CD14-positive monocyte (primary cell): ENCODE results near the gene PDLIM5. TPM values are rescaled to one million over a fixed set of nuclear protein-coding genes. Genes with fewer than 3 reads are reported as not detected.
A peak's percentile ranks its signal among the peaks of the same experiment; 100 is the strongest.

Experiments
- DNase-seq, 3 donors: peaks; one replicate each; pipeline ENCODE4 v3.0.0-alpha.2; 2011 to 2022
- H2AFZ ChIP-seq: 2 replicates; pipeline ENCODE4 v1.6.0; 2012; ENCODE audit warnings: mild to moderate bottlenecking, low read depth, low read length, inconsistent platforms; ENCODE audit not compliant: insufficient read depth, poor library complexity, severe bottlenecking
- H3K27ac ChIP-seq, 2 donors: 1 replicate in 1 of 2; 2 replicates in 1 of 2; pipeline ENCODE4 v1.5.1; 2012 to 2013; ENCODE audit warnings: low read length in 2 of 2, control low read depth in 1 of 2, inconsistent platforms in 1 of 2, low read depth in 1 of 2, mild to moderate bottlenecking in 1 of 2
- H3K27me3 ChIP-seq, 2 donors: one replicate each; pipeline versions ENCODE4 v1.6.0 to v1.6.1; 2011 to 2013; ENCODE audit warnings: low read length in 2 of 2; ENCODE audit not compliant: control insufficient read depth in 2 of 2, insufficient read depth in 2 of 2
- H3K36me3 ChIP-seq, 2 donors: replicated peaks in 1 of 2; 1 replicate in 1 of 2; 2 replicates in 1 of 2; pipeline versions ENCODE4 v1.5.1 to v1.6.1; 2012 to 2013; ENCODE audit warnings: low read length in 2 of 2, control low read depth in 1 of 2, inconsistent platforms in 1 of 2, mild to moderate bottlenecking in 1 of 2; ENCODE audit not compliant: insufficient read depth in 2 of 2, control insufficient read depth in 1 of 2
- H3K4me1 ChIP-seq, 2 donors: 1 replicate in 1 of 2; 2 replicates in 1 of 2; pipeline versions ENCODE4 v1.5.1 to v1.6.1; 2012 to 2013; ENCODE audit warnings: low read length in 2 of 2, control low read depth in 1 of 2, inconsistent platforms in 1 of 2, mild to moderate bottlenecking in 1 of 2, moderate library complexity in 1 of 2; ENCODE audit not compliant: insufficient read depth in 2 of 2, control insufficient read depth in 1 of 2
- H3K4me2 ChIP-seq: replicated peaks from 2 replicates; pipeline ENCODE3; 2012; ENCODE audit warnings: low read length, moderate library complexity, mild to moderate bottlenecking; ENCODE audit not compliant: poor library complexity, severe bottlenecking; ENCODE audit errors: extremely low read depth
- H3K4me3 ChIP-seq, 3 experiments: fragments of 200-600 bp in 1 of 3; sonication (generic) in 1 of 3; replicated peaks in 1 of 3; 1 replicate in 2 of 3; 2 replicates in 1 of 3; pipeline ENCODE4 v1.5.1; 2011 to 2013; ENCODE audit warnings: low read length in 3 of 3, mild to moderate bottlenecking in 3 of 3, control low read depth in 2 of 3, low read depth in 2 of 3, inconsistent platforms in 1 of 3, moderate library complexity in 1 of 3
- H3K79me2 ChIP-seq: 2 replicates; pipeline ENCODE4 v1.6.0; 2012; ENCODE audit warnings: mild to moderate bottlenecking, control low read depth, inconsistent platforms, low read length, moderate library complexity; ENCODE audit not compliant: insufficient read depth
- H3K9ac ChIP-seq: 2 replicates; pipeline ENCODE4 v1.6.0; 2017; ENCODE audit warnings: low read length, mild to moderate bottlenecking; ENCODE audit not compliant: insufficient read depth, poor library complexity, severe bottlenecking
- H3K9me3 ChIP-seq, 2 donors: replicated peaks in 1 of 2; 1 replicate in 1 of 2; 2 replicates in 1 of 2; pipeline versions ENCODE4 v1.5.1 to v1.6.1; 2012 to 2013; ENCODE audit warnings: low read length in 2 of 2, control low read depth in 1 of 2; ENCODE audit not compliant: control insufficient read depth in 1 of 2, insufficient read depth in 1 of 2
- H4K20me1 ChIP-seq: 2 replicates; pipeline ENCODE4 v1.6.0; 2012; ENCODE audit warnings: mild to moderate bottlenecking, low read length, control low read depth, moderate library complexity; ENCODE audit not compliant: insufficient read depth
- H3K27ac Mint-ChIP-seq, 7 donors: one replicate each; pipeline ENCODE4 v1.8.0; 2020; ENCODE audit warnings: mild to moderate bottlenecking in 7 of 7, mixed read lengths in 7 of 7, moderate library complexity in 6 of 7, inconsistent platforms in 2 of 7
- H3K27me3 Mint-ChIP-seq, 3 donors: one replicate each; pipeline ENCODE4 v1.8.0; 2021 to 2022; ENCODE audit warnings: low read depth in 3 of 3, mild to moderate bottlenecking in 3 of 3, mixed read lengths in 3 of 3, moderate library complexity in 3 of 3, inconsistent platforms in 1 of 3
- H3K36me3 Mint-ChIP-seq, 2 donors: one replicate each; pipeline ENCODE4 v1.8.0; 2020; ENCODE audit warnings: mixed read lengths in 2 of 2, inconsistent platforms in 1 of 2, mild to moderate bottlenecking in 1 of 2
- H3K4me1 Mint-ChIP-seq: one replicate; pipeline ENCODE4 v1.8.0; 2020; ENCODE audit warnings: mild to moderate bottlenecking, mixed read lengths
- H3K4me3 Mint-ChIP-seq, 2 donors: one replicate each; pipeline ENCODE4 v1.8.0; 2020; ENCODE audit warnings: mild to moderate bottlenecking in 2 of 2, mixed read lengths in 2 of 2, moderate library complexity in 1 of 2
- H3K9me3 Mint-ChIP-seq, 7 donors: one replicate each; pipeline ENCODE4 v1.8.0; 2020 to 2022; ENCODE audit warnings: mixed read lengths in 7 of 7, mild to moderate bottlenecking in 6 of 7, moderate library complexity in 6 of 7, inconsistent platforms in 2 of 7
- CTCF ChIP-seq: fragments of 200-600 bp; IDR thresholded peaks from one replicate; pipeline ENCODE4 v1.8.0; 2022; ENCODE audit warnings: antibody characterized with exemption, mild to moderate bottlenecking
- WGBS: methylation state at CpG from one replicate; pipeline ENCODE4 v1.1.5; 2013; ENCODE audit warnings: missing lambda C conversion rate; ENCODE audit not compliant: insufficient coverage; 5-methylcytosine and 5-hydroxymethylcytosine counted together
- intact Hi-C, 2 donors: fragments of 100-400 bp; cut with micrococcal nuclease; formaldehyde crosslinking; loops; one replicate each; pipeline versions ENCODE4 v1.15.0 to v1.15.1; 2023
- polyA plus RNA-seq, 3 donors: library from polyadenylated mRNA; depleted of rRNA in 1 of 3; unstranded in 2 of 3; stranded (reverse) in 1 of 3; fragments of 300-500 nt in 2 of 3; fragments of >200 nt in 1 of 3; fragmentation: Illumina TruSeq in 2 of 3; gene quantifications; 1 replicate in 2 of 3; 2 replicates in 1 of 3; pipeline ENCODE4 v1.2.3, GENCODE V29; 2012 to 2021

PDLIM5 gene
- polyA plus RNA-seq, 3 donors, result 75.3 to 105 (median 80.9) TPM

DNA sequence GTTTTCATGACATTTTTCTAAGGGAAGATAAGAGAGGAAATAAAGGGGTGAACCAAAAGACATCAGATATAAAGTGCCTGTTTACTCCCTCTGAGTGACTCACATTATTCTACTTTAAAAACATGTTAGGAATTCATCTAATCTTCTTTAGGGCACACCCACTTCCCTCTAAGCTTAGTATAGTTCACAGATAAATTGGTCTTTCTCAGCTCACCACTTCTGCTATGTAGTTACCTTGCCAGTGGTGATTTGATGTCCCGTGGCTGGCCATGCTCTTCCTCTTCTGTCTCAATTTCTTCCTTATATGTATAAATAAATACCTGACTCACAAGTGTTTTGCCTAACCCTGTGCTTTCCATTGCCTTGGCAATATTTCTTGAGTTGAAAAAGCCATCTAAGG lies 96.8 kb downstream of the PDLIM5 start:
- Mint-ChIP-seq H3K36me3 (peaks cover 6 to 16% of the 10 kb centered on the region in 2 donors), H3K4me1 (peaks cover 11% of the 10 kb centered on the region), H3K27ac (peak overlapping the region in 1 of 7 donors; percentile 17), H3K9me3 (no peaks in the 10 kb centered on the region), H3K27me3 (no peaks in the 10 kb centered on the region), H3K4me3 (no peak overlapping the region)
- no peak overlapping the region for H3K9ac ChIP-seq
- H3K27me3 ChIP-seq, result no peaks in the 10 kb centered on the region
- peaks cover 38% of the 10 kb centered on the region for H4K20me1 ChIP-seq
- WGBS, result no CpG with 5 or more reads among the region's 1 CpG
- no peak overlapping the region for H3K4me2 ChIP-seq
- no peaks in the 10 kb centered on the region for H3K36me3 ChIP-seq
- no peaks in the 10 kb centered on the region for H3K79me2 ChIP-seq
- intact Hi-C loops, result no loop called here
- H3K4me1 ChIP-seq, result no peaks in the 10 kb centered on the region
- no peak overlapping the region for H2AFZ ChIP-seq
- TF ChIP-seq CTCF, result no peak
- H3K9me3 ChIP-seq, result no peaks in the 10 kb centered on the region
- H3K27ac ChIP-seq, result no peak overlapping the region
- DNase-seq, result peak; percentile 24 to 77 (median 39)
- no peak overlapping the region for H3K4me3 ChIP-seq

- Histone ChIP-seq H3K27me3 (no peaks in the 10 kb centered on the region), H3K4me2 (no peak overlapping the region), H3K4me1 (no peaks in the 10 kb centered on the region), H3K9me3 (no peaks in the 10 kb centered on the region), H3K4me3 (no peak overlapping the region), H2AFZ (no peak overlapping the region), H3K79me2 (no peaks in the 10 kb centered on the region), H3K9ac (no peak overlapping the region), H4K20me1 (peaks cover 25% of the 10 kb centered on the region), H3K27ac (no peak overlapping the region), H3K36me3 (no peaks in the 10 kb centered on the region)
- DNase-seq, result no peak
- H3K27me3 Mint-ChIP-seq, result no peaks in the 10 kb centered on the region
- no peak for TF ChIP-seq CTCF
- H3K9me3 Mint-ChIP-seq, result peaks cover 0 to 3% (median 0%) of the 10 kb centered on the region in 7 donors
- H3K27ac Mint-ChIP-seq, result no peak overlapping the region
- H3K4me1 Mint-ChIP-seq, result peaks cover 11% of the 10 kb centered on the region
- H3K4me3 Mint-ChIP-seq, result no peak overlapping the region
- no CpG with 5 or more reads among the region's 1 CpG for WGBS
- intact Hi-C loops, result no loop called here
- peaks cover 4 to 16% of the 10 kb centered on the region in 2 donors for H3K36me3 Mint-ChIP-seq
These were observed 98.6 kb downstream of the PDLIM5 start for GRCh38 chr4:94550352-94550751.
